LNCaP clone FGC (cell line): ENCODE results near the gene CDK5R1.
"Not testable (repeated sequence)": the region's sequence is repeated elsewhere in the genome, so short reads cannot be mapped to it uniquely, and the experiment has no call there.

Experiments used
- DNase-seq: peaks from one replicate; pipeline ENCODE4 v3.0.0-alpha.2; 2011; ENCODE audit warnings: low read depth
- H3K4me3 ChIP-seq: 2 replicates; pipeline ENCODE4 v1.5.1; 2011; ENCODE audit warnings: mild to moderate bottlenecking, low read depth, low read length, control low read depth
- TF ChIP-seq, protein P1 (sequence below): IDR thresholded peaks from 2 replicates; pipeline ENCODE4 v1.5.1; 2012; ENCODE audit warnings: mild to moderate bottlenecking; ENCODE audit not compliant: control insufficient read depth, insufficient read depth; ENCODE audit errors: extremely low read depth

The CDK5R1 gene

DNA sequence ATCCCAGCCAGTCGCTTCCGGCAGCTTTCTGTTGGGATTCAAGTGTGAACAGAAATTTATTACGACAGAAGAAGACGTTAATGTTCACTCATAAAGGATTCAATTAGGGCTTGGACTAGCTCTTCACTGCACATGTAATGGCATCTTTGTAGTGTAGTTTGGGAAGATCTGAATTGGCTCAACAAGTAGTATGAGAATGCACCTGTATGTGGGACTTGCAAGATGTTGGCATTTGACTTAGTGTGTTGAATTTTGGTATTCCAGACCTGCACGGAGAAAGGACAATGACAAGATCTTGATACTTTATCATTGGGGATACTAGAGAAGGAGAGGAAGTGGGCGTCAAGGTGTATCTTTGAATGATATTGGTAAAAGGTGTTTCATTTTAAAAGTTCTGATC is 41.3 kb upstream of the CDK5R1 start:
- DNase-seq = no peak
- TF ChIP-seq, protein P1, sequence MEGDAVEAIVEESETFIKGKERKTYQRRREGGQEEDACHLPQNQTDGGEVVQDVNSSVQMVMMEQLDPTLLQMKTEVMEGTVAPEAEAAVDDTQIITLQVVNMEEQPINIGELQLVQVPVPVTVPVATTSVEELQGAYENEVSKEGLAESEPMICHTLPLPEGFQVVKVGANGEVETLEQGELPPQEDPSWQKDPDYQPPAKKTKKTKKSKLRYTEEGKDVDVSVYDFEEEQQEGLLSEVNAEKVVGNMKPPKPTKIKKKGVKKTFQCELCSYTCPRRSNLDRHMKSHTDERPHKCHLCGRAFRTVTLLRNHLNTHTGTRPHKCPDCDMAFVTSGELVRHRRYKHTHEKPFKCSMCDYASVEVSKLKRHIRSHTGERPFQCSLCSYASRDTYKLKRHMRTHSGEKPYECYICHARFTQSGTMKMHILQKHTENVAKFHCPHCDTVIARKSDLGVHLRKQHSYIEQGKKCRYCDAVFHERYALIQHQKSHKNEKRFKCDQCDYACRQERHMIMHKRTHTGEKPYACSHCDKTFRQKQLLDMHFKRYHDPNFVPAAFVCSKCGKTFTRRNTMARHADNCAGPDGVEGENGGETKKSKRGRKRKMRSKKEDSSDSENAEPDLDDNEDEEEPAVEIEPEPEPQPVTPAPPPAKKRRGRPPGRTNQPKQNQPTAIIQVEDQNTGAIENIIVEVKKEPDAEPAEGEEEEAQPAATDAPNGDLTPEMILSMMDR = no peak
- peak overlapping the region; percentile 98 for H3K4me3 ChIP-seq

DNA sequence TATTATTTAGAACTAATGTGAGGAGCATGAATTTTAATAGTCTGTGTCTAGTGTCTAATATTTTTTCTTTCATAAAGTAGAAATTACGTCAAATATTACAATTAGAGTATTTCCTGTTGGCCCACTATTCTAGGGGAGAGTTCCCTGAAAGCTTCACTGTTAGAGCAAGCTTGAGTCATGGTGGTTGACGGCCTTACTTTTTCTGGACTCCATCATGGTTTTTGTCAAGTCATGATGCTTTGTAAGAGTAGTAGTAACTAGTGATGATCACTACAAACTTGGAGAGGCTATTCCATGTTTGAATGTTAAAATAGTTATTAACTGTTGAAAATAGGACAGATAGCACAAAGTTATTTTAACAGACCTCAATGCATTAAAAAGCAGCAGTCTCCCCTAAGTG is 40.8 kb upstream of the CDK5R1 start:
- DNase-seq = no peak
- peak overlapping the region; percentile 98 for H3K4me3 ChIP-seq
- TF ChIP-seq, protein P1 = no peak

DNA sequence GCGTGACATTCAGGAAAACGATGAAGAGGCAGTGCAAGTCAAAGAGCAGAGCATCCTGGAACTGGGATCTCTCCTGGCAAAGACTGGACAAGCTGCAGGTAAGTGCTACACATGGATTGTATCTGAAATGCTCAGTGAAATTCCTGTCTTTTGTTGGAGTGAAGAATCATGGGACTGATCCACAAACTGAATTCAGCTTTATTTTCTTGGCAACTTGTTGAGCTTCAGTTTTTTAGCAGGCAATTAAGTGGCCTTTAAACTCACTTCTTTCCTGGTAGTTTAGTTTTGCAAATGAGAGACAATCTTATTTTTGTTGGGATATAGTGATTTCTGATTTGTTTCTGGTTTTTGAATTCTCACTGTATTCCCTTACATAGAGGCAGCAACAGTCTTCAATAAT is 39.8 kb upstream of the CDK5R1 start:
- DNase-seq = no peak
- H3K4me3 ChIP-seq = no peak overlapping the region
- TF ChIP-seq, protein P1 = no peak

DNA sequence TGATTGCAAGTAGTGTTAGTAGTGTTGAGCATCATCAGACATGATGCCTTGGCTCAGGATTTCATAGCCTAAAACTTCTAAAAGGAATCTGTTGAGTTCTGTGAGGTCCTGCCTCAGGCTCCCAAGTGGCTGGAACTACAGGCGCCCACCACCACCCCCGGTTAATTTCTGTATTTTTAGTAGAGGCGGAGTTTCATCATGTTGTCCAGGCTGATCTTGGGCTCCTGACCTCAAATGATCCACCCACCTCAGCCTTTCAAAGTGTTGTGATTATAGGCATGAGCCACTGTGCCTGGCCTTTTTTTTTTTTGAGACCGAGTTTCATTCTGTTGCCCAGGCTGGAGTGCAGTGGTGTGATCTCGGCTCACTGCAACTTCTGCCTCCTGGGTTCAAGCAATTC is 36.8 kb upstream of the CDK5R1 start:
- TF ChIP-seq, protein P1 = no peak
- no peak overlapping the region for H3K4me3 ChIP-seq
- DNase-seq = no peak

DNA sequence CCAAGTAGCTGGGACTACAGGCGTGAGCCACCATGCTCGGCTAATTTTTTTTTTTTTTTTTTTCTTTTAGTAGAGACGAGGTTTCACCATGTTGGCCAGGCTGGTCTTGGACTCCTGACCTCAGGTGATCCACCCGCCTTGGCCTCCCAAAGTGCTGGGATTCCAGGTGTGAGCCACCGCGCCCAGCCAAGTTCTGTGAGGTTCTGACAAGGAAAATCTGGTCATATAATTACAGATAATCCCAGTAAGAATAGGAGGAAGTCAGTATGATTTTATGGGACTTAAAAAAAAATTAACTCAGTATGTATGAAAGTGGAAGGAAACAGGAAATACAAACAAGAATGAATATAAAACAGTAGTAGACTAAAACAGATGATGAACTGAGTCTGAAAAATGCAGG is 36.4 kb upstream of the CDK5R1 start:
- not testable (repeated sequence) for H3K4me3 ChIP-seq, DNase-seq

DNA sequence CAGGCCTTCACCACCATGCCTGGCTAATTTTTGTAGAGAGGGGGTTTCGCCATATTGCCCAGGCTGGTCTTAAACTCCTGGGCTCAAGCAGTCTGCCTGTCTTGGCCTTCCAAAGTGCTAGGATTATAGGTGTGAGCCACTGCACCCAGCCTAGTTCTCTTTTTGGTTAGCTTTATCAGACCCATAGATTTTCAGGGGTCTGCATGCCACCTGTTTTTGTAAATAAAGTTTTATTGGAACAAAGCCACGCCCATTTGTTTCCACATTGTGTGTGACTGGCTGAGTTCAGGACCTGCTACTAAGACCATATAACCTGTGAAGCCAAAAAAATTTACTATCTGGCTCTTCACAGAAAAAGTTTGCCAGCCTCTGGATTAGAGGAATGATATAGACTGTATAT is 34.9 kb upstream of the CDK5R1 start:
- TF ChIP-seq, protein P1 = no peak
- DNase-seq = no peak
- H3K4me3 ChIP-seq = no peak overlapping the region

DNA sequence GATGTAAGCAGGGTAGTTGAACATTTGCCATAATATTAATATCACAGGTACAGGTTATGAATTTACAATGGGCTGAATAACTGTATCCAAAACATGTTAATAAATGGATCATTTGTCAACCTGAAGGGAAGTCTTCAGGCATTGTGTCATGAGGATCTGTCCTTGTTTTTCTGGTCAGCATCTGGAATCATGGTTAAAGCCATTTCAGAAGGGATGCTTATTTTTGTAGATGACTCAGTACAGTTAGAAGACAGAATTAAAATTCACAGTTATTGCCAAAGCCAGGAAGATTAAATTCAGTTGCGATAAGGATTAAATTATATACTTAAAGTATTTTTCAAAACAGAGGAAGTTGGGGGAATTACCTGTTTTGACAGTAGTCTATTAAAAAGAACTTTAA is 34.5 kb upstream of the CDK5R1 start:
- no peak overlapping the region for H3K4me3 ChIP-seq
- DNase-seq = no peak
- TF ChIP-seq, protein P1 = no peak

DNA sequence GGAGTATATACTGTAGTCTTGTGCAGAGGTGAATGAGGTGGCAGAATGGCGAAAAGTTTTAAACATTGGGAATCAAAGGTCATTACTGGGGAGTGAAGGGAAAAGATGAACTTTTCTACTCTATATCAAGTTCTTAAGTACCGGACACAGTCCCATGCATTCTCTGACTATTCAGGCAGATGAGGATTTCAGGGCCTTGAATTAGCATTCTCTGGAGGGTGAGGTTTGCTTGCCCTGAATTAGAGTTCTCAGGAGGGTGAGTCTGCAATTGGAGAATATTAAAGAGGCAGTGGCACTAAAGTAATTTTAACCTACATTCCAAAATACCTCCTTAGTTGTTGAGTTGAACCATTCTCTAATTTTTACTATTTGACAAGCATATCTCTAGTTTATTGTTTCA is 33.4 kb upstream of the CDK5R1 start:
- no peak overlapping the region for H3K4me3 ChIP-seq
- TF ChIP-seq, protein P1 = no peak
- no peak for DNase-seq
